Measurements from ENCODE around the gene ARHGAP15. TPM values are rescaled to one million over a fixed set of nuclear protein-coding genes. Genes with fewer than 3 reads are reported as not detected.
A peak's percentile ranks its signal among the peaks of the same experiment; 100 is the strongest.

The ARHGAP15 gene
- total RNA-seq, 1 donor from 2014 or later = 32.2 TPM

- DNase-seq = no peak
Measured at GRCh38 chr2:143263066-143263625, 133.9 kb downstream of the ARHGAP15 start.

- peak; percentile 58 for DNase-seq
Measured at GRCh38 chr2:143264851-143265250, 135.6 kb downstream of the ARHGAP15 start.

GRCh38 chr2:143279672-143280071 is 150.5 kb downstream of the ARHGAP15 start:
- DNase-seq = no peak

- DNase-seq = no peak
Measured at GRCh38 chr2:143280097-143280757, 151.0 kb downstream of the ARHGAP15 start.

GRCh38 chr2:143282684-143283083 is 153.5 kb downstream of the ARHGAP15 start:
- DNase-seq = no peak

GRCh38 chr2:143284087-143284675 is 155.0 kb downstream of the ARHGAP15 start:
- no peak for DNase-seq

- no peak for DNase-seq
Measured at GRCh38 chr2:143289025-143289424, 159.8 kb downstream of the ARHGAP15 start.

GRCh38 chr2:143290221-143290620 is 161.0 kb downstream of the ARHGAP15 start:
- no peak for DNase-seq

GRCh38 chr2:143294068-143294467 is 164.8 kb downstream of the ARHGAP15 start:
- no peak for DNase-seq

- no peak for DNase-seq
Measured at GRCh38 chr2:143296089-143296488, 166.9 kb downstream of the ARHGAP15 start.

- DNase-seq = no peak
Measured at GRCh38 chr2:143297182-143297581, 168.0 kb downstream of the ARHGAP15 start.

- peak; percentile 26 for DNase-seq
Measured at GRCh38 chr2:143300536-143300935, 171.3 kb downstream of the ARHGAP15 start.

GRCh38 chr2:143311426-143311825 is 182.2 kb downstream of the ARHGAP15 start:
- DNase-seq = no peak

GRCh38 chr2:143312441-143312840 is 183.2 kb downstream of the ARHGAP15 start:
- DNase-seq = peak; percentile 60

- no peak for DNase-seq
Measured at GRCh38 chr2:143313861-143314260, 184.6 kb downstream of the ARHGAP15 start.

- DNase-seq = no peak
Measured at GRCh38 chr2:143321994-143322393, 192.8 kb downstream of the ARHGAP15 start.

- no peak for DNase-seq
Measured at GRCh38 chr2:143329288-143329687, 200.1 kb downstream of the ARHGAP15 start.

- DNase-seq = no peak
Measured at GRCh38 chr2:143333168-143333791, 204.1 kb downstream of the ARHGAP15 start.

GRCh38 chr2:143333847-143334246 is 204.6 kb downstream of the ARHGAP15 start:
- no peak for DNase-seq

GRCh38 chr2:143334837-143335236 is 205.6 kb downstream of the ARHGAP15 start:
- DNase-seq = no peak

- no peak for DNase-seq
Measured at GRCh38 chr2:143336719-143337210, 207.5 kb downstream of the ARHGAP15 start.

- no peak for DNase-seq
Measured at GRCh38 chr2:143341478-143341877, 212.3 kb downstream of the ARHGAP15 start.

- DNase-seq = no peak
Measured at GRCh38 chr2:143344780-143345179, 215.6 kb downstream of the ARHGAP15 start.
